Uterus (tissue), 2 donors: ENCODE data around the gene STON1.

Source experiments
- POLR2A ChIP-seq, 2 donors: fragments of 450-650 bp; IDR thresholded peaks; one replicate each; pipeline ENCODE4 v1.6.1; 2016; ENCODE audit warnings: antibody characterized with exemption in 2 of 2, mild to moderate bottlenecking in 1 of 2, moderate library complexity in 1 of 2
- TF ChIP-seq, protein P1 (sequence below), 4 experiments: fragments of 200-600 bp in 2 of 4; fragments of 450-650 bp in 2 of 4; sonication (generic) in 2 of 4; IDR thresholded peaks; one replicate each; pipeline ENCODE4 v1.5.1; 2016 to 2019; ENCODE audit warnings: antibody characterized with exemption in 4 of 4, mild to moderate bottlenecking in 2 of 4, moderate library complexity in 1 of 4

DNA sequence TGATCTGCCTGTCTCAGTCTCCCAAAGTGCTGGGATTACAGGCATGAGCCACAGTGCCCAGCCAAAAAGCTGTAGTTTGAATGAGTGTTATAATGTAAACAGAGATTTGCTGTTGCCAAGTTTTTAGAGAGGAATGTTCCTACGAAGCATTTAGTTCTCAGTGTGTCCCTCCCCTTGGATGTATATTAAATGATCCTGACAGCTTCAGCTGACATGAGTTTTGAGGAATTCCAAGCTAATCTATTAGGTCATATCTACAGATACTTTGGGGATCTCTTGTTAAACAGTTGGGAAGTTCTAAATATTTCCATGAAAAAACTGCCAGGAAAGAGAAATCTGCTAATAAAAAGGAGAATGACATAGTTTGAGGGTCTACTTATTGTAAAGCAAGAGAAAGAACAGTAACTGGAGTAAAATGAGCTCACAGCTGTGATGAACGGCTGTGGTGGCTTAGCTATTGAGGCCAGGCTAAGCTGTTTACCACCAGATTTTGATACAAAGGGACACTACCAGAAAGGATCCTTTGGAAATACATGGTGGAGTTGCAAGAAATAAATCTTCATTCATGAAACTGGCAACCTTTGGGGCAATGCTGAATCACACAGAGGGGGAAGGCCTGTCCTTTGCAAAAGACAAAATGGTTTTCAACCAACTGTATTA lies 2.6 kb upstream of the STON1 start:
- TF ChIP-seq, protein P1, sequence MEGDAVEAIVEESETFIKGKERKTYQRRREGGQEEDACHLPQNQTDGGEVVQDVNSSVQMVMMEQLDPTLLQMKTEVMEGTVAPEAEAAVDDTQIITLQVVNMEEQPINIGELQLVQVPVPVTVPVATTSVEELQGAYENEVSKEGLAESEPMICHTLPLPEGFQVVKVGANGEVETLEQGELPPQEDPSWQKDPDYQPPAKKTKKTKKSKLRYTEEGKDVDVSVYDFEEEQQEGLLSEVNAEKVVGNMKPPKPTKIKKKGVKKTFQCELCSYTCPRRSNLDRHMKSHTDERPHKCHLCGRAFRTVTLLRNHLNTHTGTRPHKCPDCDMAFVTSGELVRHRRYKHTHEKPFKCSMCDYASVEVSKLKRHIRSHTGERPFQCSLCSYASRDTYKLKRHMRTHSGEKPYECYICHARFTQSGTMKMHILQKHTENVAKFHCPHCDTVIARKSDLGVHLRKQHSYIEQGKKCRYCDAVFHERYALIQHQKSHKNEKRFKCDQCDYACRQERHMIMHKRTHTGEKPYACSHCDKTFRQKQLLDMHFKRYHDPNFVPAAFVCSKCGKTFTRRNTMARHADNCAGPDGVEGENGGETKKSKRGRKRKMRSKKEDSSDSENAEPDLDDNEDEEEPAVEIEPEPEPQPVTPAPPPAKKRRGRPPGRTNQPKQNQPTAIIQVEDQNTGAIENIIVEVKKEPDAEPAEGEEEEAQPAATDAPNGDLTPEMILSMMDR (IDR thresholded peaks at IDR 0.05) = no peak
- no peak for TF ChIP-seq POLR2A (IDR thresholded peaks at IDR 0.05)
